ENCODE data around the gene PSMA4. TPM values are rescaled to one million over a fixed set of nuclear protein-coding genes. Genes with fewer than 3 reads are reported as not detected.
"Not testable (repeated sequence)": the region's sequence is repeated elsewhere in the genome, so short reads cannot be mapped to it uniquely, and the experiment has no call there.

Gene PSMA4
- total and polyA plus RNA-seq, 8 donors, result 7.2 to 393 (median 162) TPM

GRCh38 chr15:78542647-78543046 lies 2.4 kb downstream of the PSMA4 start:
- intact Hi-C loops (cut with DNase I; ENCODE audit: low total_unique reads), result no loop called here
- WGBS, 5 donors, result 93 to 98% (median 95%) methylated on average over 3 of the region's 3 CpGs
- TF ChIP-seq EP300 (IDR thresholded peaks at IDR 0.05) (no peak), POLR2AphosphoS5 (IDR thresholded peaks at IDR 0.05) (no peak), POLR2A (IDR thresholded peaks at IDR 0.05) (no peak)
- Histone ChIP-seq H3K4me1 (peaks cover 15 to 31% (median 27%) of the 10 kb centered on the region in 4 donors), H3K9me3 (no peaks in the 10 kb centered on the region), H3K27me3 (no peaks in the 10 kb centered on the region), H3K36me3 (peaks cover 36 to 55% (median 54%) of the 10 kb centered on the region in 4 donors), H3K27ac (no peak overlapping the region), H3K4me3 (peak overlapping the region in 1 of 4 donors; percentile 70)
- DNase-seq, result no peak

GRCh38 chr15:78550194-78550593 lies 9.9 kb downstream of the PSMA4 start:
- H3K4me1 ChIP-seq, result no peaks in the 10 kb centered on the region
- H3K27me3 ChIP-seq, result no peaks in the 10 kb centered on the region
- H3K9me3 ChIP-seq, result no peaks in the 10 kb centered on the region
- H3K36me3 ChIP-seq, result peaks cover 47 to 63% (median 62%) of the 10 kb centered on the region in 4 donors
- no peak overlapping the region for H3K4me3 ChIP-seq
- 73 to 85% (median 79%) methylated on average over 6 of the region's 6 CpGs for WGBS, 5 donors
- DNase-seq, result no peak
- no peak overlapping the region for H3K27ac ChIP-seq
- intact Hi-C loops (cut with DNase I; ENCODE audit: low total_unique reads), result no loop called here
- TF ChIP-seq EP300 (IDR thresholded peaks at IDR 0.05) (no peak), POLR2AphosphoS5 (IDR thresholded peaks at IDR 0.05) (no peak), POLR2A (IDR thresholded peaks at IDR 0.05) (no peak)
- TF ChIP-seq, protein P1, sequence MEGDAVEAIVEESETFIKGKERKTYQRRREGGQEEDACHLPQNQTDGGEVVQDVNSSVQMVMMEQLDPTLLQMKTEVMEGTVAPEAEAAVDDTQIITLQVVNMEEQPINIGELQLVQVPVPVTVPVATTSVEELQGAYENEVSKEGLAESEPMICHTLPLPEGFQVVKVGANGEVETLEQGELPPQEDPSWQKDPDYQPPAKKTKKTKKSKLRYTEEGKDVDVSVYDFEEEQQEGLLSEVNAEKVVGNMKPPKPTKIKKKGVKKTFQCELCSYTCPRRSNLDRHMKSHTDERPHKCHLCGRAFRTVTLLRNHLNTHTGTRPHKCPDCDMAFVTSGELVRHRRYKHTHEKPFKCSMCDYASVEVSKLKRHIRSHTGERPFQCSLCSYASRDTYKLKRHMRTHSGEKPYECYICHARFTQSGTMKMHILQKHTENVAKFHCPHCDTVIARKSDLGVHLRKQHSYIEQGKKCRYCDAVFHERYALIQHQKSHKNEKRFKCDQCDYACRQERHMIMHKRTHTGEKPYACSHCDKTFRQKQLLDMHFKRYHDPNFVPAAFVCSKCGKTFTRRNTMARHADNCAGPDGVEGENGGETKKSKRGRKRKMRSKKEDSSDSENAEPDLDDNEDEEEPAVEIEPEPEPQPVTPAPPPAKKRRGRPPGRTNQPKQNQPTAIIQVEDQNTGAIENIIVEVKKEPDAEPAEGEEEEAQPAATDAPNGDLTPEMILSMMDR (IDR thresholded peaks at IDR 0.05), result no peak

DNA sequence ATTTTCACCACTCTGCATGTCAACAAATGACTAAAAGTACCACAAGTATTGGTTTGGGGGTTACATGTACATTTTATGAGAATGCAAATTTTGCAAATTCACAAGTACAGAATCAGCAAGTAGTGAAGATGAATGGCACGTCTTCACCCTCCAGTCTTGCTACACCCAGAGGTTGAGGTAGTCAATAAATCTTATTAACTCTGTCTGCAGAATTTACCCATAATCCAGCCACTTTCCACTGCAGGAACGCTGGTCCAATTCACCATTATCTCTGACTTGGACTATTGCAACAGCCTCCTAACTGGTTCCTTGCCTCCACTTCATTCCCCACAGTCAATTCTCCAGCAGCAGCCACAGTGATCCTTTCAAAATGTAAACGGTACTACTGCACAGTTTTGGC lies 10.6 kb downstream of the PSMA4 start:
- no peak overlapping the region for H3K4me3 ChIP-seq
- intact Hi-C loops (cut with DNase I; ENCODE audit: low total_unique reads), result no loop called here
- H3K9me3 ChIP-seq, result no peaks in the 10 kb centered on the region
- no peak for DNase-seq
- no peak overlapping the region for H3K27ac ChIP-seq
- no peaks in the 10 kb centered on the region for H3K4me1 ChIP-seq
- TF ChIP-seq, protein P1 (IDR thresholded peaks at IDR 0.05), result no peak
- TF ChIP-seq POLR2AphosphoS5 (IDR thresholded peaks at IDR 0.05), result no peak
- TF ChIP-seq EP300 (IDR thresholded peaks at IDR 0.05), result no peak
- TF ChIP-seq POLR2A (IDR thresholded peaks at IDR 0.05), result no peak
- H3K27me3 ChIP-seq, result no peaks in the 10 kb centered on the region
- H3K36me3 ChIP-seq, result peaks cover 40 to 57% (median 56%) of the 10 kb centered on the region in 4 donors
- 70 to 80% (median 74%) methylated on average over 3 of the region's 3 CpGs for WGBS, 5 donors

- intact Hi-C loops (cut with DNase I; ENCODE audit: low total_unique reads), result no loop called here
- peaks cover 30 to 46% (median 45%) of the 10 kb centered on the region in 4 donors for H3K36me3 ChIP-seq
- no peaks in the 10 kb centered on the region for H3K4me1 ChIP-seq
- no peaks in the 10 kb centered on the region for H3K9me3 ChIP-seq
- TF ChIP-seq POLR2AphosphoS5 (IDR thresholded peaks at IDR 0.05) (no peak), EP300 (IDR thresholded peaks at IDR 0.05) (no peak), POLR2A (IDR thresholded peaks at IDR 0.05) (no peak)
- TF ChIP-seq, protein P1 (IDR thresholded peaks at IDR 0.05), result no peak
- H3K27ac ChIP-seq, result no peak overlapping the region
- no peak for DNase-seq
- H3K27me3 ChIP-seq, result no peaks in the 10 kb centered on the region
- 75 to 85% (median 84%) methylated on average over 5 of the region's 5 CpGs for WGBS, 5 donors
- no peak overlapping the region for H3K4me3 ChIP-seq
Observed at GRCh38 chr15:78551902-78552301, 11.7 kb downstream of the PSMA4 start.

- Histone ChIP-seq H3K27me3 (no peaks in the 10 kb centered on the region), H3K9me3 (no peaks in the 10 kb centered on the region), H3K4me3 (no peak overlapping the region), H3K36me3 (peaks cover 23 to 39% (median 38%) of the 10 kb centered on the region in 4 donors), H3K4me1 (no peaks in the 10 kb centered on the region), H3K27ac (no peak overlapping the region)
- 33 to 71% (median 54%) methylated on average over 5 of the region's 5 CpGs for WGBS, 5 donors
- no peak for DNase-seq
- TF ChIP-seq POLR2A (IDR thresholded peaks at IDR 0.05), result no peak
- intact Hi-C loops (cut with DNase I; ENCODE audit: low total_unique reads), result no loop called here
Observed at GRCh38 chr15:78552597-78552996, 12.4 kb downstream of the PSMA4 start.

DNA sequence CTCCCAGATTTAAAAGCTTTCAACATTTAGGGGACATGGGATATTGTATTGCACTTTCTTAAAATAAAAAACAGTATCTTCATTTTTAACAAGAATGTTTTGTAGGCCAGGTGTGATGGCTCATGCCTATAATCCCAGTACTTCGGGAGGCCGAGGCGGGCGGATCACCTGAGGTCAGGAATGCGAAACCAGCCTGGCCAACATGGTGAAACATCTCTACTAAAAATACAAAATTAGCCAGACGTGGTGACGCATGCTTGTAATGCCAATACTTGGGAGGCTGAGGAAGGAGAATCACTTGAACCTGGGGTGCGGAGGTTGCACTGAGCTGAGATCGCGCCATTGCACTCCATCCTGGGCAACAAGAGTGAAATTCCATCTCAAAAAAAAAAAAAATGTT lies 20.0 kb downstream of the PSMA4 start:
- intact Hi-C loops (cut with DNase I; ENCODE audit: low total_unique reads), result not testable (repeated sequence)

More for the DNA sequence above, 20.0 kb downstream of the PSMA4 start:
- DNase-seq, H3K36me3 ChIP-seq, H3K27ac ChIP-seq, H3K4me1 ChIP-seq, H3K4me3 ChIP-seq, H3K9me3 ChIP-seq, H3K27me3 ChIP-seq: not testable (repeated sequence)
- 90 to 97% (median 95%) methylated on average over 10 of the region's 10 CpGs for WGBS, 5 donors

Data from stomach (tissue), 9 donors.